HEK293 (cell line): ENCODE measurements around the gene ZNRF1.

Source experiments
- MEIS1 ChIP-seq: sonication (generic); formaldehyde crosslinking; IDR thresholded peaks from 2 replicates; pipeline ENCODE4 v1.8.1; 2022; ENCODE audit warnings: missing genetic modification reagents, mild to moderate bottlenecking, borderline replicate concordance
- ZNF10 ChIP-seq: fragments of 450-650 bp; formaldehyde crosslinking; IDR thresholded peaks from 2 replicates; pipeline ENCODE4 v1.5.1; 2017; ENCODE audit warnings: missing biosample characterization, missing genetic modification characterization

- TF ChIP-seq ZNF10 (no peak), MEIS1 (CRISPR knock-in tag) (no peak)
Observed at GRCh38 chr16:75073545-75074303, 74.9 kb downstream of the ZNRF1 start.
